ENCODE data around the gene MAN2B2.

The MAN2B2 gene

DNA sequence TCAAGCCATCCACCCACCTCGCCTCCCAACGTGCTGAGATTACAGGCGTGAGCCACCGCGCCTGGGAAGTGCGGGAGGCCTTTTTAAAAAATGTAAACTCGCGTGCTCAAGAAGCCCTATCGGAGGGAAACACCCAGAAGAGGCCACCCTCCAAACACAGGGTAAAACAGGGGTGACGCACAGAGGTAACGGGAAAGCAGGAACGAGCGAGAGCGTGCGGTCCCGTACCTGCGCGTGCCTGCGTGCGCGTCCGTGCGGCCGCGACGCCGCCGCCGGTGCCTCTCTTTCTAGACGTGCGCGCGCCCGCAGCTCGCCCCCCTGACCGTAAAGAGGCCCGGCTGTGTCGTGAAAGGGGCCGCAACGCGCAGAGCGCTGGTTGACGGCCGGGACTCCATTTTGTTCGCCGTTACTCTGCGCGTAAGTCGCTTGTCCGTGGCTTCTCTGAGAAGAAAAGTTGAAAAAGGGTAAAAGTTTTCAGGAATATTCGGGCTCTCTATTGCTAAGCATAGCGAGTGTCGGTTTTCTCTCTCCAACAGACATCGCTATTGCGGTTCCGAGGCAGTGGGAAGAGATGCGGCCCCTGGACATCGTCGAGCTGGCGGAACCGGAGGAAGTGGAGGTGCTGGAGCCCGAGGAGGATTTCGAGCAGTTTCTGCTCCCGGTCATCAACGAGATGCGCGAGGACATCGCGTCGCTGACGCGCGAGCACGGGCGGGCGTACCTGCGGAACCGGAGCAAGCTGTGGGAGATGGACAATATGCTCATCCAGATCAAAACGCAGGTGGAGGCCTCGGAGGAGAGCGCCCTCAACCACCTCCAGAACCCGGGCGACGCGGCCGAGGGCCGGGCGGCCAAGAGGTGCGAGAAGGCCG lies 65.5 kb downstream of the MAN2B2 start, which contains the start of gene MRFAP1:
Gene MRFAP1, plus strand, starts transcription at position 394 of the 872 bp plus-strand sequence. Its CDS starts 178 bp downstream, at position 572.
- peak; percentile 96 for DNase-seq (ENCODE audit: low read depth)
- peak within 1 kb of the TSS; percentile 95 for H3K4me3 ChIP-seq (replicated peaks; ENCODE audit: low read depth, low read length)
- TF ChIP-seq, protein P1, sequence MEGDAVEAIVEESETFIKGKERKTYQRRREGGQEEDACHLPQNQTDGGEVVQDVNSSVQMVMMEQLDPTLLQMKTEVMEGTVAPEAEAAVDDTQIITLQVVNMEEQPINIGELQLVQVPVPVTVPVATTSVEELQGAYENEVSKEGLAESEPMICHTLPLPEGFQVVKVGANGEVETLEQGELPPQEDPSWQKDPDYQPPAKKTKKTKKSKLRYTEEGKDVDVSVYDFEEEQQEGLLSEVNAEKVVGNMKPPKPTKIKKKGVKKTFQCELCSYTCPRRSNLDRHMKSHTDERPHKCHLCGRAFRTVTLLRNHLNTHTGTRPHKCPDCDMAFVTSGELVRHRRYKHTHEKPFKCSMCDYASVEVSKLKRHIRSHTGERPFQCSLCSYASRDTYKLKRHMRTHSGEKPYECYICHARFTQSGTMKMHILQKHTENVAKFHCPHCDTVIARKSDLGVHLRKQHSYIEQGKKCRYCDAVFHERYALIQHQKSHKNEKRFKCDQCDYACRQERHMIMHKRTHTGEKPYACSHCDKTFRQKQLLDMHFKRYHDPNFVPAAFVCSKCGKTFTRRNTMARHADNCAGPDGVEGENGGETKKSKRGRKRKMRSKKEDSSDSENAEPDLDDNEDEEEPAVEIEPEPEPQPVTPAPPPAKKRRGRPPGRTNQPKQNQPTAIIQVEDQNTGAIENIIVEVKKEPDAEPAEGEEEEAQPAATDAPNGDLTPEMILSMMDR (IDR thresholded peaks at IDR 0.05; ENCODE audit: low read length, missing control alignments): no peak

- H3K4me3 ChIP-seq (replicated peaks; ENCODE audit: low read depth, low read length): peak overlapping the region; percentile 95
- peak; percentile 39 for DNase-seq (ENCODE audit: low read depth)
- TF ChIP-seq, protein P1 (IDR thresholded peaks at IDR 0.05; ENCODE audit: low read length, missing control alignments): no peak
Measured at GRCh38 chr4:6641164-6641970, 66.4 kb downstream of the MAN2B2 start.

DNA sequence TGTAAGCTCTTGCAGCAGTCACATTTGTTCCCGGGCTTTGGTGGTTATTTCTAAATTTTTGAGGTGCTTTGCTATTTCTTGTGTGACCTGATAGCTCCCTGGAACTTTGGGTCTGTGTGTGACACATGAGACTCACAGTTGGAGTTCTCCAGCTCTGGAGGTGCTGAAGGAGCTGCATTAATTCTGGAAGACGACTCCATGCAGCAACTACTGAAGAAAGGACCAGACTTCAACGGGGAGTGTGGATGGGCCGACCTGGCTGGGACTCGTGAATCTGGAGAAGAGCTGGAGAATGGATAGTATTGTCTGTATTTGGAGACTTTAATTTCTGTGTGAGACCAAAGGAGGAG lies 67.0 kb downstream of the MAN2B2 start:
- TF ChIP-seq, protein P1 (IDR thresholded peaks at IDR 0.05; ENCODE audit: low read length, missing control alignments): no peak
- H3K4me3 ChIP-seq (replicated peaks; ENCODE audit: low read depth, low read length): peak overlapping the region; percentile 95
- peak; percentile 20 for DNase-seq (ENCODE audit: low read depth)

GRCh38 chr4:6643141-6643847 lies 68.3 kb downstream of the MAN2B2 start:
- H3K4me3 ChIP-seq (replicated peaks; ENCODE audit: low read depth, low read length): no peak overlapping the region
- no peak for DNase-seq (ENCODE audit: low read depth)
- TF ChIP-seq, protein P1 (IDR thresholded peaks at IDR 0.05; ENCODE audit: low read length, missing control alignments): no peak

DNA sequence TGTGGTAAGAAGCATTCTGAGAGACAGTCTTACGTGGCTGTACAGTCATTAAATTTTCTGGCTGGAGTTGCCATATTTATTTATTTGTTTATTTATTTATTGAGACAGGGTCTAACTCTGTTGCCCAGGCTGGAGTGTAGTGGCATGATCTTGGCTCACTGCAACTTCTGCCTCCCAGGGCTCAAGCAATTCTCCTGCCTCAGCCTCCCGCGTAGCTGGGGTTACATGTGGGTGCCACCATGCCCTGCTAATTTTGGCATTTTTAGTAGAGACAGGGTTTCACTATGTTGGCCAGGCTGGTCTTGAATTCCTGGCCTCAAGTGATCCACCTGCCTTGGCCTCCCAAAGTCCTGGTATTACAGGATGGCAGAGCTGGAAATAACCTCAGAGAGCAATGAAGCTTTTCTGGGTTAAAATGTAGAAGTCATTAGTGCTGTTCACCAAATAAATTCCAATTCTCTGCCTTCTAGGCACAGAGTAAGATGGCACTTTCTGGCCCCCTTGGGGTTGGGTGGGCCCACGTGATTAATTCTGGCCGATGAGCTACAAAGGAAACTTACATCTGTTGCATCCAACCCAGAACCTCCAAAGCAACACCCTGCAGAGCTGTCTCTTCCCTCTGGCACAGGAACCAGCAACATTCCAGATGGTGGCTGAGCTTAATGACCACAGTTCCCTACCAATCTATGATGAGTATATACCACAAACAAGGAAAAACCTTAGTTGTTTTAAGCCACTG lies 70.0 kb downstream of the MAN2B2 start:
- no peak for DNase-seq (ENCODE audit: low read depth)
- TF ChIP-seq, protein P1 (IDR thresholded peaks at IDR 0.05; ENCODE audit: low read length, missing control alignments): no peak
- H3K4me3 ChIP-seq (replicated peaks; ENCODE audit: low read depth, low read length): no peak overlapping the region

DNA sequence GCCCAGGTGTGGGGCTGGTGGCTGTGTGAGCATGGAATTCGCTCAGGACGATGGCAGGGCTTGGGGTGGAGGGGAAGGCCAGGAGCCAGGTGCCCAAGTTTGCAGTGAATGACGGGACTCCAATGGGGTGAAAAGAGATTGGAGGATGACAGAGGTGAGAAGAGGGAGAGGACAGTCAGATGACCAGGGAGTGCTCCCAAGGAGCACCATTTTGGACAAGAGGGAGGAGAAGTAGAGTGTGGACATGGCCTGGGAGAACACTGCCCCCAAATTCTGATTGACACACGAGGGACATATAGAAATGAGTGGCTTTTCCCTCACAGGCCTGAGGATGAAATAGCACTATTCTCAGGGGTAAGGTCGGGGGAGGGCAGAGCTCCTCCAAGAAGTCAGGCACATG lies 72.2 kb downstream of the MAN2B2 start:
- TF ChIP-seq, protein P1 (IDR thresholded peaks at IDR 0.05; ENCODE audit: low read length, missing control alignments): no peak
- no peak overlapping the region for H3K4me3 ChIP-seq (replicated peaks; ENCODE audit: low read depth, low read length)
- DNase-seq (ENCODE audit: low read depth): no peak

All from fibroblast of pulmonary artery (primary cell).